NCI-H1092 treated with DMSO at 0.1 percent for 48 hours (cell line): ENCODE data around the gene GRK4.
"Not testable (repeated sequence)": the region's sequence is repeated elsewhere in the genome, so short reads cannot be mapped to it uniquely, and the experiment has no call there.

Experiments used
- DNase-seq: peaks from one replicate; lab custom pipeline; 2025; lab: John Stamatoyannopoulos, UW

GRK4 gene

DNA sequence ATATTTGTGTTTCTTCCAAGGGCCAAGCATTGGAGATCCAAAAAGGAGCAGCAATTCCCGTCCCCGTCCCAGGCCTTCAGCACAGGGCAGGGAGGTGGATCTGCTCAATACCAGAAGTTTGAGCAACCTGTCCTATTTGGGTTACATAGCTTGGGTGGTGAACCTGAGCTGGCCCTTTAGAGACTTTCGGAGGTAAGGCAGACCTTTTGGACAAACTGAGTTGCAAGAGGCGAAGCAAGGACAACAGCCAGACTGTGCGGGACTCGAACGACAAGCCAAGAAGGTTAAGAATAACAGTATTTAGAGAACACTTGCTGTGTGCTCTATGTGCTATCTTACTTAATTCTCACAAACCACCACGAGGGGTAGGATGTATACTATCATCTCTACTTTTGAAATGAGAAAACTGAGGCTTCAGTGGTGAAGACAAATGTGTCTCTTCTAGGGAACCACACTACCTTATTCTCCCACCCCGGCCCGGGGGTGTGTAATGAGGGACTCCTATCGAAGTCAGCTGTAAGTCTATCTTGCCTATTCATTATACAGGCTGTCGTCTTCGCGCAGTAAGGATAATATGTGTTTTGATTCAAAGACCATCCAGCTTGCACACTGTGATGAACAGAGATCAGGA is 1.4 kb upstream of the GRK4 start:
- no peak for DNase-seq

DNA sequence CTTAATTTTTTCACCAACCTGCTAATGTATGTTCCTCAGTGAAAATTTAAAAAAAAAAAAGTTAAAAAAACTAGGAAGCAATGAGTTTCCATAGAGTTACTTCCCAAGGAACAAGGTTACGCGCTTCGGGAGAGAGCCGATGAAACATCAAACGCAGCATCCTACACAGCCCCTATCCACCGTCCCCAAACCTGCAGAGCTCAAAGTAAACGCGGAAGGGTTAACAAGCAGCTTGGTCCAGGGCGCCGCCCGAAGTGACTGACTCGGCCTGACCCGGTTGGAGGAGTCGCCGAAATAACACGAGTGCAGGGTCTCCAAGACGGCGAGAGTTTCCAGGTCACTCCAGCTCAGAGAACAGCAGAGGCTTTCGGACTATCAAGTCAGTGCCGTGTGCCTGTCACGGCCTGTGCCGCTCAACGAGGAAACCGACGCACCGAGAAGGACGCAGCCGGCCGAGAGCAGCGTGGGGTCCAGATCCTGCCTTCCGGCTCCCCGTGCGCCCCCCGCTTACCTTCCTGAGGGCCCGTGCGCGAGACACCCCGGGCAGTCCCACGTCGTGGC is 677 bp upstream of the GRK4 start:
- peak; percentile 85 for DNase-seq

DNA sequence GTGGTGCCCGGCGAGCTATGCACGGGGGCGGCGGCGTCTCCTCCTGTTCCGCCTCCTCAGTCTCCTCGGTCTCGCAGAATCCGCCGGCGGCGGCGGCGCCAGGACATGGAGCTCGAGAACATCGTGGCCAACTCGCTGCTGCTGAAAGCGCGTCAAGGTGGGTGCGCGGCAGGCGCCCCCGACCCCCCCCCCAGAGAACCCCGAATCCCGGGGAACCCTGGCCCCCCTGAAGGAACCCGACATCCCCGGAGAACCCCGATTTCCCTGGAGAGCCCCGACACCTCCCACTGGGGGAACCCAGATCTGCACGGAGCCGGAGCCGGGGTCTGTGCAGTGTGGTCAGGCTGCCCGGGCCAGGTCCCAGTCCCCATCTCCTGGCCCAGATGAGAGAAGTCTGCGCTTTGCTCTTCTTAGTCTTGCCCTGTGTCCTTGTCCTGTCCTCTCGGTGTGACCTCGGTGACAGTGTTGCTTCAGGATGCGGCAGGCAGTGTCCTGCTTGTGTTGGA is 648 bp downstream of the GRK4 start:
- peak; percentile 69 for DNase-seq

DNA sequence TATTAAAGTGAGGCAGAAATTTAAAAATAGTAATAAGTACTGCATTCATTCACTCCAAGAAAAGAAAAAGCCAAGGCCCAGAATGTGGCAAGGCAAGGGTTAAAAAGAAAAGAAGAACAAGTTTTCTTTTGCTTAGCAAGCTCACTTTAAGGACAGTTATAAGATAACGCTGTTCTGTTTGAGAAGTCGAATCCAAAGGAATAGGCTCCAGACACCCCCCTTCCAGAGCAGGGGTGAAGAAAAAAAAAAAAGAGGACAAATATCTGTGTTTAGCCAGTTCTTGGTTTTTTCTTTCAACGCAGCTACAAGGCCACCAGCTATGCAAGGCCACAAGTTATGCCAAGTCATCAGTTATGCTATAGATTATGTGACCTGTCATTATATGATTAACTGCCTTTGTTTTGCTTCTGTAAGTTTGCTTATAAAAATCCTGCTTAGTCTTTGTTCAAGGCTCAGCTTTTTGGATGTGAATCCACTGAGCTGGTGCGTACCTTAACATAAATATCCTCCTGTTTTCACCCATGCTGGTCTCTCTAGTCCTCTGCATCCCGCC is 1.4 kb downstream of the GRK4 start:
- no peak for DNase-seq

DNA sequence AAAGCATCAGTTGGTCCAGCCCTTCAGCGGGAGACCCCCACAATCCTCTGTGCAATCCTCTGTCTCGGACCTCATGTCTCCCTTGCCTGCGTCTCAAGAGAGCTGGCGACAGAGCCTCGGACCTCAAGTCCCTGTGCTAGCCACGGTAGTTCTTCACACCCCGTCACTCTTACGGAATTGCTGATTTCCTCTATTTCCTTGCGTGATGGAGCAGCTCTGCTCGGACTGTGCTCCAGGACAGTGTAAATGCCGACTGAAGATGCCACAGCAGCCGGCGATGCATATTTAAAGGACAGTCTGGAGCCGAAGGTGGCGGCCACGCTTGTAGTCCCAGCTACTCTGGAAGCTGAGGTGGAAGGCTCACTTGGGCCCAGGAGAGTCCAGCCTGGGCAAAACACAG is 1.9 kb downstream of the GRK4 start:
- DNase-seq = no peak

DNA sequence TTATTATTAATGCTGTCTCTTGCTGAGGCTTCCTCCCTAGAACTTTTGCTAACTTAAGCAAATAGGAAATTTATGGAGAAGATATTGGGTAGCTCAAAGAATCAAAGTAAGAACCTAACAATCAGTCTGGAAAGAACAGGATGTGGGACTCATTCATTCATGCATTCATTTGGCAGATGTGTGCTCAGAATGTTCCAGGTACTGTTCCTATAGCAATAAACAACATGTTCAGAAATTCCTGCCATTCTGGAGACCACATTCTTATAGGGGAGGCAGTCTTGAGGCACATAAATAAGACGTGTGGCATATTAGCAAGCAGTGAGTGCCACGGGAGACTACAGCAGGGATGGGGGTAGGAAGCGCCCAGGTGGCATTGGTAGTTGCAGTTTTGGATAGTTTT is 5.0 kb downstream of the GRK4 start:
- no peak for DNase-seq

DNA sequence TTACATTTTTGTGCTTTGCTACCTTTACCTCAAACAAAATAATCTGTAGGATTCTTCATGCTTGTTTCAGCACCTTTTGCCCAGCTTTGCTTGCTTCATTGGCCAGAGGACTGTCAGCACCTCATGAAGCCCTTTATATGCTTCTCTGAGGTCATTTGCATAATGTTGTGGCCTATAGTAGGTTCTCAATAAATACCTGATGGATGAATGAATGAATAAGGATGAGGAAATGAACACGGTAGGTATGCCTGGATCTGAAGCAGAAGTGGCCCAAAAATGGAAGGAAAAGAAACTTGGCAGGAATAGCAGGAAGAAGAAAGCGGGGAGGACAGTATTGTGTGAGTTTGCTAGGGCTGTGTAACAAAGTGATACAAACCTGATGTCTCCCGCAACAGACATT is 7.9 kb downstream of the GRK4 start:
- DNase-seq = no peak

DNA sequence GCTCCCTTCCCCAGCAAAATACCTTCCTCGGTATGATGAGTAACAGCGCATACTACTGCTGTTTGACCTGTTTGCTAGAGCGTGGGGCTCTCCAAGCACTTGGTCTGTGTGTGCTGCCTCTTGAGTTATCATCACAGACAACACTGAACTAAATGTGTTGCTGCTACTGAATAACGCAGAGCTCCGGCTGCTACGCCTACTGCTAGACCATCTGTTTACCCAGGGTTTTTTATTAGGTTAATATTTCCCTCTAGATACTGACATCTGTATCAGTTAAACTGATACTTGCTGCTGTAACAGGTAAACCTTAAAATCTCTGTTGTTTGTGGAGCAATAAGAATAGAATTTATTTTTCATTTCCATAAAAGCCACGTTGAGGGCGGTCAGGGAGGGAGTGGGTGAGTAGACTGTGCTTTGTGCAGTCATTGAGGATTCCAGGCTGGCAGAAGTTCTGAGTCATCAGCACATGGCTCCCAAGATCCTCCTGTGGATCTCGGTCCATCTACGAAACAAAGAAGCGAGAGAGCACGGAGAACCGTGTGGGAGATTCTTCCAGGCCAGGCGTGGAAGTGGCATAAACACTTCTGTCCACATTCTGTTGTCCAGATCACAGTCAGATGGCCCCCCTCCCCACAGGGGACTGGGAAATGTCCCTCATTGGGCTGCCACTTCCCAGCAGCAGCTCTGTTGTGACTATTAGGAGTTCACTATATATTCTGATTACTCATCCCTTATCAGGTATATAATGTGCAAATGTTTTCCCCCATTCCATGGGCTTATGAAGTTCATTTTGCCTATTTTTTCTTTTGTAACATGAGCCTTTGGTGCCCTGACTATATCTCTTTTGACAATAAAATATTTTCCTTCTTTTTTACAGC is 14.1 kb downstream of the GRK4 start:
- no peak for DNase-seq

DNA sequence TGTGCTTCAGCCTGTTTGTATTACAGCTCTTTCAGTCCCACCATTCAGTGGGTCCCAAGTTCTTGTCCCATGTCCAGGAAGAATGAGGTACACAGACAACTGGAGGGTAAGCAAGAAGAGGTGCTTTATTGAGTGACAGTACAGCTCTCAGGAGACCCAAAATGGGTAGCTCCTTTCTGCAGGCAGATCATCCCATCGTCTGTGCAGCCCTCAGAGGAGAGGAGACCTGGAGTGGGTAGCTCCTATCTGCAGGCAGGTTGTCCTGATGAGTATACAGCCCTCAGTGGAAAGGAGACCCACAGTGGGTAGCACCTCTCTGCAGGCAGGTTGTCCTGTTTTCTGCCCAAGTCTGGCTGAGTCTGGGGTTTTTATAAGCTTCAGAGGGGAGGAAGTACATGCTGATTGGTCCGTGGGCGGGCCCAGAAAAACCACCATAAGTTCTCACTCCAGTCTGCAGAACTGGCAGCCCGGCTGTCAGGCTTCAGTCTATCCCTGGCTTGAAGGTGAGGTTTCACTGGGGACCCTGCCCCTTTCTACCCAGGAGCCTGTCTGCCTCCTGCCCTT is 18.0 kb downstream of the GRK4 start:
- DNase-seq = no peak

DNA sequence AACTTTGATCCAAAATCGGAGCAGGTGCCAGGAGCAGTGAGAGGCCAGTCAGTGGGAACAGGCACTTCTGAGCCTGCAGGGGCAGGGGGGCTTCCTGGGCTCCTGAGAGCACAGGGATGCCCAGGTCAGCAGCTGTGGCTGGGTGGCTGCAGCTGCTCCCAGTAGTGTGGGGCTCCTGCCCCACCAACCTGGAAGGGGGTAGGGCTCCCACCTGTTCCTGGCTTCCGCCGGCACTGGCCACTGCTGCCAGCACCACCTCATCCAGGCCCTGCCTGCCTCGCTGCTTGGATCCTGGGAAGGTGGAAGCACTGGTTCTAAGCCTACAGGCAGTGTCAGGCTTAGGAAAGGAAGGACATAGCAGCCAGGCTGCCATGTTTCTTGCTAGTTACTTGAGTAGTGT is 18.6 kb downstream of the GRK4 start:
- no peak for DNase-seq

DNA sequence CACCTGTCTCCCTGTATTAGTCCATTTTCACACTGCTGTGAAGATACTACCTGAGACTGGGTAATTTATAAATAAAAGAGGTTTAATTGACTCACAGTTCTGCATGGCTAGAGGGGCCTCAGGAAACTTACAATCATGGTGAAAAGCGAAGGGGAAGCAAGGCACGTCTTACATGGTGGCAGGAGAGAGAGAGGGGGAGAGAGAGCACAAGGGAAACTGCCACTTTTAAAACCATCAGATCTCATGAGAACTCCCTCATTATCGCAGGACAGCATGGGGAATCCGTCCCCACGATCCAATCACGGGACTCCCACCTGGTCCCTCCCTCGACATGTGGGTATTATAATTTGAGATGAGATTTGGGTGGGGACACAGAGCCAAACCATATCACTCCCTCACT is 20.3 kb downstream of the GRK4 start:
- not testable (repeated sequence) for DNase-seq

DNA sequence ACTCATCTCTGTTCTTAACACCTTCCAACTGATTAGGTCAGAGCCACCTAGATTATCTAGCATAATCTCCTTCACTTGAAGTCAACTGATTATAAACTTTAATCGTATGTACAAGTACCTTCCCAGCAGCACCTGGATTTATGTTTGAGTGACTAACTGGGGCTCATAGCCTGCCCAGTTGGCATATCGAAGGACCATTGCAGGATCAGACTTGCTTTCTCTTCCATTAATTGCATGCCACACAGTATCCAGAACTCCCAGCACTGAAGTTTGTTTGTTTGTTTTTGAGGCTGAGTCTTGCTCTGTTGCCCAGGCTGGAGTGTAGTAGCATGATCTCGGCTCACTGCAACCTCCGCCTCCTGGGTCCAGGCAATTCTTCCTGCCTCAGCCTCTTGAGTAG is 27.9 kb downstream of the GRK4 start:
- no peak for DNase-seq

DNA sequence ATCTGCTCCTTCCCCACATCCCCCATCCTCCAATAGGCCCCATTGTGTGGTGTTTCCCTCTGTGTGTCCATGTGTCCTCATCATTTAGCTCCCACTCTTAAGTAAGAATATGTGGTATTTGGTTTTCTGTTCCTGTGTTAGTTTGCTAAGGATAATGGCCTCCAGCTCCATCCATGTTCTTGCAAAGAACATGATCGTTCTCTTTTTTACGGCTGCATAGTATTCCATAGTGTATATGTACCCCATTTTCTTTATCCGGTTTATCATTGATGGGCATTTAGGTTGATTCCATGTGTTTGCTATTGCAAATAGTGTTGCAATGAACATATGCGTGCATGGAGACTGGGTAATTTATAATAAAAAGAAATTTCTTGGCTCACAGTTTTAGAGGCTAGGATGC is 31.5 kb downstream of the GRK4 start:
- no peak for DNase-seq

DNA sequence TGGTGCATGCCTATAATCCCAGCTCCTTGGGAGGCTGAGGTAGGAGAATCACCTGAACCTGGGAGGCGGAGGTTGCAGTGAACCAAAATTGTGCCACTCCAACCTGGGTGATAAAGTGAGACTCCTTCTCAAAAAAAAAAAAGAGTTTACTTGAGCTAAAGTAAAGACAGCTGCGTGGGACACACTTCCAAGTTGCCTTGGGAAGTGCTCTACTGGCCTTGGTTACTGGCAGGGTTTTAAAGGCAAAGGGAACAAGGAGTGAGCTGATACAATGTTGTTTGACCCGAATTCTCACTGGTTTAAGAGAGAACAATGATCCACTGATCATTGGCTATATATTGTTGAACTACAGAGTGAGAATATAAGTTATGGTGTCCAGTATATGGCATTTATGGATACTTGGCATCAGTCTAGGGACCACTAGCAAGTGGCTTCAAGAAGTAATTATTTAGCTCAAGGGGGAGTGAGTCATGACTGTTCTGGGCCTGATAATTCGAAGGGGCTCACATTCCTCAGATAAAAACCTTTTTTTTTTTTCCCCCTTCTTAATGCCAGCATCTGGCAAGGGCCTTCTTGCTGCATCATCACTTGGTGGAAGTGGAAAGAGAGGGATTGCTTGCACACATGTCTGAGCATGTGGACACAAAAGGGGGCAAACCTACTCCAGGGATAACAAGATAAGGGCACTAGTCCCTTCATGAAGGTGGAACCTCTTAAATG is 32.3 kb downstream of the GRK4 start:
- no peak for DNase-seq

DNA sequence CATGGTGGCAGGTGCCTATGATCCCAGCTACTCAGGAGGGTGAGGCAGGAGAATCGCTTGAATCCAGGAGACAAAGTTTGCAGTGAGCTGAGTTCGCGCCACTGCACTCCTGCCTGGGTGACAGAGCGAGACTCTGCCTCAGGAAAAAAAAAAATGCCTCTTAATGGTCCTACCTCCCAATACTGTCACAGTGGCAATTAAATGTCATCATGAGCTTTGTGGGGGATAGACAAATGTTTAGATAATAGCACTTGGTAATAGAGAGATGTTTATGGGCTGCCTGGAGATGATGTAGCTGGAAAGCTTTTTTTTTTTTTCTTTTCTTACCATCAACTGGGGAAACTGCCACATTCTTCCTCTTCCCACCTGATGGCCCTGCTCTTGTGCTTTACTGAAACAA is 33.0 kb downstream of the GRK4 start:
- no peak for DNase-seq

DNA sequence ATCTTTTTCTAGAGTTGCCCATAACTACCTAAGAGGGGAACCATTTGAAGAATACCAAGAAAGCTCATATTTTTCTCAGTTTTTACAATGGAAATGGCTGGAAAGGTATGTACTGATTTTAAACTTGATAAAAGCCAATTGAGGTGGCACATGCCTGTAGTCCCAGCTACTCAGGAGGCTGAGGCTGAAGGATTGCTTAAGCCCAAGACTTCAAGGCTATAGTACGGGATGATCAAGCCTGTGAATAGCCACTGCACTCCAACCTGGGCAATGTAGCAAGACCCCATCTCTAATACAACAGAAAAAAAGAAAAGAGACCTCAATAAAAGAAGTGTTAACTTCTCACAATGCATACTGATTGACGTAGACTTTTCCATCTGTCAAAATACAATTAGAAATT is 44.4 kb downstream of the GRK4 start:
- DNase-seq = no peak

DNA sequence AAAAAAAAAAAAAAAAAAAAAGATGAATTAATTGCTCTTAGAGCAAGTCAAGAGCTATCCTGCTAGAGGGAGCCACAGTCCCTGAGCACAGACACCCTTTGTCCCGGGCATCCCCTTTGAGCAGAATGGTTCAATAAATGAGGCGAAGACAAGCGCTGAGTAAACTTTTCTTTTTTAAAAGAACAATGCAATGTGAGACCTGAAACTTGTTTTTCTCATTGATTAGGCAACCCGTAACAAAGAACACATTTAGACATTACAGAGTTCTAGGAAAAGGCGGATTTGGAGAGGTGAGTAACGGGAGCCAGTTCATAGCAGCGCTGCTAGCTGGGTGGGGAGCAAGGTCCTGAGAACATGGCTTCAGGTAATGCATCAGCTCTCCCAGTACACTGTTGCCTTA is 46.1 kb downstream of the GRK4 start:
- DNase-seq = no peak

DNA sequence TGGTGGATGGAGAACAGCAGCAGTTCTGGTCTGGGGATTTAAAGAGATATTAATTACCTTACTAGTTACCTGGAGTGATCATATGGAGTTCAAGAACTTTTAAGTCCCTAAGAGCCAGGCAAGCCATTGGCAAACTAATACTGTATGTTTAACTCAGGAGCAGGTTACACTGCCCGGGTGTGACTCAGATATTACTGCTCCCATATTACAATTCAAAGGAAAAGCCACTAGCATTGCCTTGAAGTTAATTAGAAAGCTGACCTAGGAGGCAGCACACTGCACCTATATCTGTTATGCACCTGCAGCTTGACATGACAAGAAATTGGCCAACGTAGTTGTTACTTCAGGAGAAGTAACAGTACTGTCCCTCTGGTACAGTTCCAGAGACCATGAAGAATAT is 47.2 kb downstream of the GRK4 start:
- DNase-seq = no peak

DNA sequence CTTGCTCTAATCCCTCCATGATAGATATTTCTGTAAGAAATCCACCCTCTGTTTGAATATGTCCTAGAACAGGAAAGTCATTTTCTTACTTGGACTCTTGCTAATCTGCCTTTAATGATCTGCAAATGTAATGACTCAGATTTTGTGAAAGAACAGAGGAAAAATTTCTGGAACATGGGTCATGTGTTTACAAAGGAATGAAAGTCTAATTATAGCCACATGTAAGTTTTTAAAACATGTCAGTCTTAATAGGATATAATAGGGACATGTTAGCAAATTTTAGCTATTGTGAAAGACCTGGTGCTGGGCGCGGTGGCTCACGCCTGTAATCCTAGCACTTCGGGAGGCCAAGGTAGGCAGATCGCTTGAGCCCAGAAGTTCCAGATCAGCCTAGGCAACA is 47.6 kb downstream of the GRK4 start:
- no peak for DNase-seq

DNA sequence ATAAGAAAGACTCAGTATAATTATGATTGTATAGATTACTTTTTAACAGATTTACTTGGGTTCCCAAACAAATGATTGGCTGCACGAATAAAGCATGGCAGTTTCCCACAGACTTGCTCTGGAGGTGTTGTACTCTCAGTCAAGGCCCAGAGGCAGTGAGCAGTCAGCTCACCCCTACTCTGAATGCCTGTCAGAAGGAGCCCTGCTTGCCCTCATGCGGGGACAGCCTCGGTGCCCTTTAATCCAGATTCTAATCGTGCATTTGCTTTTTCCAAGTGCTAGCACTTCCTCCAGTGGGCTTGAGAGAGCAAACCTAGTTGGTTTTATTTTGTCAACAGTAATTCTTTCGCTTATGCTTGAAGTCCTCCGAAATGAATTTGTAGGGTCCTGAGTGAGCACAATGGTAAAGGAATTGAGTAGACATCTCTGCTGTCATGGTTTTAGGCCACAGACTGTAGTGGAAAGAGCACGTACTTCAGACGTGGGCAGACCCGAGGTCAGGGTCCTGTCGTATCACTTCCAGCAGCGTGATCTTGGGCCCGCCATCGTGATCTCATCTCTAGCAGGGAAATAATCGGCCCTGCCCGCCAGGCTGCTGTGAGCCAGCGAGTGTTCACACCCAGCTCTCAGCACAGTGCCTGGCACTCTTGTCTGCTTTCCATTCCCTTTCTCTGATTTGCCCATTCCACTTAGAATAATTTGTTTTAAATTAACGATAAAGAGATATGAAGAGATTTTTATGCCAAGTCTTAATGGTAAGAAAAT is 48.3 kb downstream of the GRK4 start:
- DNase-seq = no peak

DNA sequence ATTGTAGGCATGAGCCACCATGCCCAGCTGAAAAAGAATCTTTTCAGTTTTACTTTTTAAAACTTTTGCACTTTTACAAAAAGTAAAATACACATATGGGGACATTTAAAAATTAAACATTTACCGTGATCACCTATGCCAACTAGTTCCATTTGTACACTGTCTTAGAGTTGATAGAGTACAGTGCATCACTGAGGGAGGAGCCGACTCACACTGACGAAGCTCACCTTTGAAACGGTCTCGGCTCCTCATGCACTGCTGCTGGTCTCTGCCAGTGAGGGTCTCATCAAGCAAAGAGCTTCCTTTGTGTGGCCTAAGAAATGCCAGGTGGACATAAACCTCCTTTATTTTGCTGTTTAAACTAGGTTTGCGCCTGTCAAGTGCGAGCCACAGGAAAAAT is 50.0 kb downstream of the GRK4 start:
- no peak for DNase-seq
